GM21390 (cell line): ENCODE measurements around the gene FARS2.

Experiments
- ATAC-seq: cut with Tn5 transposase; IDR thresholded peaks from one replicate; pipeline ENCODE4 v1.9.1; 2021; ENCODE audit not compliant: unreplicated experiment

FARS2 gene

DNA sequence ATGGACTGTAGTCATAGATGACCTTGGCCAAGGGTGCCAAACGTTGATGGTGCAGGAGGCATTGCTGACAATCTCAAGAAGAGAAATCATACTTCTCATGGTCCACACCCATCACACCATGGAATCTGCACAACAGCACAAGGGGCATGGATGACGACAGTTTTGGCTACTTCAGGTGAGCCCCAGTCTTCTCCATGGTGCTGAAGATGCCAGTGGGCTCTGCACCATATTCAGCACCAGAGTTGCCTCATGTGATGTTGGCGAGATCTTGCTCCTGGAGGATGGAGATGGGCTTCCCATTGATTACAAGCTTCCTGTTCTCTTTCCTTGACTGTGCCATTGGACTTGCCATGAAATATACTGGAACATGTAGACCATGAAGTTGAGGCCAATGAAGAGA, 556.6 kb downstream of the FARS2 start:
- no peak for ATAC-seq

GRCh38 chr6:5818959-5819358, 557.6 kb downstream of the FARS2 start:
- ATAC-seq: no peak
